Karpas-422 (cell line): ENCODE data around the gene RABEP2. TPM values are rescaled to one million over a fixed set of nuclear protein-coding genes. Genes with fewer than 3 reads are reported as not detected.
A peak's percentile ranks its signal among the peaks of the same experiment; 100 is the strongest.
"Not testable (repeated sequence)": the region's sequence is repeated elsewhere in the genome, so short reads cannot be mapped to it uniquely, and the experiment has no call there.

ENCODE experiments used
- DNase-seq: peaks from one replicate; pipeline ENCODE4 v3.0.0-alpha.2; 2015
- H2AFZ ChIP-seq: fragments of 200-600 bp; sonication (generic); 2 replicates; pipeline ENCODE4 v1.6.1; 2014; ENCODE audit warnings: antibody characterized with exemption, low read length, mixed read lengths
- H3K27ac ChIP-seq: fragments of 200-600 bp; sonication (generic); 2 replicates; pipeline ENCODE4 v1.5.1; 2014; ENCODE audit warnings: mild to moderate bottlenecking, low read length, moderate library complexity
- H3K27me3 ChIP-seq: fragments of 200-600 bp; sonication (generic); 2 replicates; pipeline ENCODE4 v1.6.1; 2014; ENCODE audit warnings: low read length, mixed read lengths
- H3K36me3 ChIP-seq: fragments of 200-600 bp; sonication (generic); 2 replicates; pipeline ENCODE4 v1.6.1; 2014; ENCODE audit warnings: low read length, mixed read lengths; ENCODE audit not compliant: insufficient read depth
- H3K4me1 ChIP-seq: fragments of 200-600 bp; sonication (generic); 2 replicates; pipeline ENCODE4 v1.6.1; 2014; ENCODE audit warnings: mild to moderate bottlenecking, low read length, mixed read lengths
- H3K4me2 ChIP-seq: fragments of 200-600 bp; sonication (generic); 2 replicates; pipeline ENCODE4 v1.6.1; 2014; ENCODE audit warnings: low read length, low read depth, mild to moderate bottlenecking; ENCODE audit not compliant: poor library complexity, severe bottlenecking
- H3K4me3 ChIP-seq: fragments of 200-600 bp; sonication (generic); 2 replicates; pipeline ENCODE4 v1.5.1; 2014; ENCODE audit warnings: mild to moderate bottlenecking, antibody characterized with exemption, low read length, mixed read lengths
- H3K79me2 ChIP-seq: fragments of 200-600 bp; sonication (generic); 2 replicates; pipeline ENCODE4 v1.6.1; 2014; ENCODE audit warnings: mild to moderate bottlenecking, low read length, mixed read lengths
- H3K9ac ChIP-seq: fragments of 200-600 bp; sonication (generic); 2 replicates; pipeline ENCODE4 v1.6.0; 2014; ENCODE audit warnings: low read length
- H3K9me2 ChIP-seq: fragments of 200-600 bp; sonication (generic), shearing (Covaris generic); replicated peaks from 2 replicates; pipeline ENCODE4 v1.6.0; 2014; ENCODE audit warnings: mild to moderate bottlenecking, low read length, moderate library complexity; ENCODE audit not compliant: insufficient read depth
- H3K9me3 ChIP-seq: fragments of 300-700, 200-600 bp; sonication (generic); 2 replicates; pipeline ENCODE4 v1.6.1; 2014; ENCODE audit warnings: low read length, mixed read lengths
- H4K20me1 ChIP-seq: fragments of 200-600 bp; sonication (generic); 2 replicates; pipeline ENCODE4 v1.6.1; 2014; ENCODE audit warnings: mild to moderate bottlenecking, antibody characterized with exemption, low read length, low read depth; ENCODE audit not compliant: insufficient read depth
- total RNA-seq: library from RNA; depleted of rRNA; stranded (reverse); fragments of >200 nt; shearing (Covaris generic); gene quantifications from 2 replicates; pipeline ENCODE4 v1.2.3, GENCODE V29; 2014; ENCODE audit warnings: low replicate concordance; rRNA removed

The RABEP2 gene
- total RNA-seq = 15.9 and 52.4 TPM in 2 replicates

- Histone ChIP-seq H3K9me3 (no peaks in the 10 kb centered on the region), H3K4me1 (peaks cover 23% of the 10 kb centered on the region), H2AFZ (peak within 1 kb of the TSS; percentile 69; the same call in 1 of the 2 replicates), H3K9ac (peak within 1 kb of the TSS; percentile 94), H3K27me3 (no peaks in the 10 kb centered on the region), H3K4me3 (peak within 1 kb of the TSS; percentile 71), H3K9me2 (no peaks in the 10 kb centered on the region), H3K79me2 (peaks cover 10% of the 10 kb centered on the region), H4K20me1 (no peaks in the 10 kb centered on the region), H3K4me2 (peak within 1 kb of the TSS; percentile 86), H3K36me3 (peaks cover 5% of the 10 kb centered on the region), H3K27ac (peak within 1 kb of the TSS; percentile 98)
- DNase-seq = peak; percentile 98
Measured at GRCh38 chr16:28924762-28925385, at the start of gene RABEP2. Gene RABEP2, minus strand, starts transcription at chr16:28925238. Its CDS starts 75 bp downstream, at chr16:28925163.

- Histone ChIP-seq H3K79me2 (peaks cover 11% of the 10 kb centered on the region; the same call in 1 of the 2 replicates), H3K27me3 (no peaks in the 10 kb centered on the region), H3K4me2 (peak within 1 kb of the TSS; percentile 97), H3K9ac (peak within 1 kb of the TSS; percentile 87), H3K4me1 (peaks cover 19% of the 10 kb centered on the region), H3K27ac (peak within 1 kb of the TSS; percentile 48; the same call in 1 of the 2 replicates), H3K4me3 (peak within 1 kb of the TSS; percentile 95), H4K20me1 (no peaks in the 10 kb centered on the region), H3K36me3 (no peaks in the 10 kb centered on the region), H2AFZ (peak within 1 kb of the TSS; percentile 97), H3K9me2 (no peaks in the 10 kb centered on the region), H3K9me3 (no peaks in the 10 kb centered on the region)
- peak; percentile 98 for DNase-seq
Measured at GRCh38 chr16:28974437-28975157, 49.6 kb upstream of the RABEP2 start, which contains the start of gene SPNS1. Gene SPNS1, plus strand, starts transcription at chr16:28974778. Its CDS starts 374 bp downstream, at chr16:28975152.

GRCh38 chr16:28974007-28974436, 49.0 kb upstream of the RABEP2 start:
- Histone ChIP-seq H3K4me3 (peak overlapping the region; percentile 95), H3K27ac (peak overlapping the region; percentile 48; the same call in 1 of the 2 replicates), H3K9me2 (no peaks in the 10 kb centered on the region), H3K9ac (peak overlapping the region; percentile 87), H4K20me1 (no peaks in the 10 kb centered on the region), H2AFZ (peak overlapping the region; percentile 97), H3K4me2 (peak overlapping the region; percentile 97), H3K9me3 (no peaks in the 10 kb centered on the region), H3K27me3 (no peaks in the 10 kb centered on the region), H3K36me3 (no peaks in the 10 kb centered on the region), H3K4me1 (peaks cover 19% of the 10 kb centered on the region), H3K79me2 (peaks cover 11% of the 10 kb centered on the region; the same call in 1 of the 2 replicates)
- no peak for DNase-seq

GRCh38 chr16:28969696-28970095, 44.7 kb upstream of the RABEP2 start:
- H3K9me2 ChIP-seq, H2AFZ ChIP-seq, H4K20me1 ChIP-seq, H3K9ac ChIP-seq, H3K4me1 ChIP-seq, H3K27ac ChIP-seq, H3K79me2 ChIP-seq, H3K36me3 ChIP-seq, H3K4me2 ChIP-seq, H3K27me3 ChIP-seq, DNase-seq, H3K4me3 ChIP-seq, H3K9me3 ChIP-seq: not testable (repeated sequence)

- H3K9me3 ChIP-seq = no peaks in the 10 kb centered on the region
- no peaks in the 10 kb centered on the region for H3K79me2 ChIP-seq
- peaks cover 12% of the 10 kb centered on the region for H3K36me3 ChIP-seq
- no peak overlapping the region for H3K4me2 ChIP-seq
- H3K9ac ChIP-seq = no peak overlapping the region
- H3K27me3 ChIP-seq = no peaks in the 10 kb centered on the region
- peaks cover 8% of the 10 kb centered on the region; the same call in 1 of the 2 replicates for H4K20me1 ChIP-seq
- no peak overlapping the region for H3K4me3 ChIP-seq
- no peak for DNase-seq
- no peak overlapping the region for H2AFZ ChIP-seq
- H3K4me1 ChIP-seq = no peaks in the 10 kb centered on the region
- H3K9me2 ChIP-seq = no peaks in the 10 kb centered on the region
- H3K27ac ChIP-seq = no peak overlapping the region
Measured at GRCh38 chr16:28967156-28967555, 42.1 kb upstream of the RABEP2 start.

- H3K9ac ChIP-seq = no peak overlapping the region
- H3K4me3 ChIP-seq = no peak overlapping the region
- H3K27me3 ChIP-seq = no peaks in the 10 kb centered on the region
- H3K79me2 ChIP-seq = no peaks in the 10 kb centered on the region
- H3K4me1 ChIP-seq = no peaks in the 10 kb centered on the region
- H3K9me2 ChIP-seq = no peaks in the 10 kb centered on the region
- no peak for DNase-seq
- no peak overlapping the region for H3K27ac ChIP-seq
- no peak overlapping the region for H3K4me2 ChIP-seq
- H3K9me3 ChIP-seq = no peaks in the 10 kb centered on the region
- peaks cover 24% of the 10 kb centered on the region for H3K36me3 ChIP-seq
- H2AFZ ChIP-seq = no peak overlapping the region
- H4K20me1 ChIP-seq = peaks cover 8% of the 10 kb centered on the region; the same call in 1 of the 2 replicates
Measured at GRCh38 chr16:28964496-28964895, 39.5 kb upstream of the RABEP2 start.

GRCh38 chr16:28964072-28964471, 39.0 kb upstream of the RABEP2 start:
- Histone ChIP-seq H3K79me2 (no peaks in the 10 kb centered on the region), H3K4me1 (no peaks in the 10 kb centered on the region), H3K9me2 (no peaks in the 10 kb centered on the region), H3K4me3 (no peak overlapping the region), H3K9me3 (no peaks in the 10 kb centered on the region), H3K36me3 (peaks cover 24% of the 10 kb centered on the region), H4K20me1 (peaks cover 8% of the 10 kb centered on the region; the same call in 1 of the 2 replicates), H3K4me2 (no peak overlapping the region), H2AFZ (no peak overlapping the region), H3K9ac (no peak overlapping the region), H3K27me3 (no peaks in the 10 kb centered on the region), H3K27ac (no peak overlapping the region)
- DNase-seq = no peak

GRCh38 chr16:28958836-28959235, 33.8 kb upstream of the RABEP2 start:
- Histone ChIP-seq H3K27ac (no peak overlapping the region), H3K4me2 (no peak overlapping the region), H4K20me1 (no peaks in the 10 kb centered on the region), H3K9ac (no peak overlapping the region), H2AFZ (no peak overlapping the region), H3K4me3 (no peak overlapping the region), H3K4me1 (no peaks in the 10 kb centered on the region), H3K9me2 (no peaks in the 10 kb centered on the region), H3K9me3 (no peaks in the 10 kb centered on the region), H3K79me2 (peaks cover 8% of the 10 kb centered on the region), H3K27me3 (no peaks in the 10 kb centered on the region), H3K36me3 (peaks cover 41% of the 10 kb centered on the region)
- DNase-seq = no peak
